Karpas-422 (cell line): ENCODE measurements around the gene MAP3K6. TPM values are rescaled to one million over a fixed set of nuclear protein-coding genes. Genes with fewer than 3 reads are reported as not detected.
A peak's percentile ranks its signal among the peaks of the same experiment; 100 is the strongest.

Source experiments
- DNase-seq: peaks from one replicate; pipeline ENCODE4 v3.0.0-alpha.2; 2015
- H2AFZ ChIP-seq: fragments of 200-600 bp; sonication (generic); 2 replicates; pipeline ENCODE4 v1.6.1; 2014; ENCODE audit warnings: antibody characterized with exemption, low read length, mixed read lengths
- H3K27ac ChIP-seq: fragments of 200-600 bp; sonication (generic); 2 replicates; pipeline ENCODE4 v1.5.1; 2014; ENCODE audit warnings: mild to moderate bottlenecking, low read length, moderate library complexity
- H3K27me3 ChIP-seq: fragments of 200-600 bp; sonication (generic); 2 replicates; pipeline ENCODE4 v1.6.1; 2014; ENCODE audit warnings: low read length, mixed read lengths
- H3K36me3 ChIP-seq: fragments of 200-600 bp; sonication (generic); 2 replicates; pipeline ENCODE4 v1.6.1; 2014; ENCODE audit warnings: low read length, mixed read lengths; ENCODE audit not compliant: insufficient read depth
- H3K4me1 ChIP-seq: fragments of 200-600 bp; sonication (generic); 2 replicates; pipeline ENCODE4 v1.6.1; 2014; ENCODE audit warnings: mild to moderate bottlenecking, low read length, mixed read lengths
- H3K4me2 ChIP-seq: fragments of 200-600 bp; sonication (generic); 2 replicates; pipeline ENCODE4 v1.6.1; 2014; ENCODE audit warnings: low read length, low read depth, mild to moderate bottlenecking; ENCODE audit not compliant: poor library complexity, severe bottlenecking
- H3K4me3 ChIP-seq: fragments of 200-600 bp; sonication (generic); 2 replicates; pipeline ENCODE4 v1.5.1; 2014; ENCODE audit warnings: mild to moderate bottlenecking, antibody characterized with exemption, low read length, mixed read lengths
- H3K79me2 ChIP-seq: fragments of 200-600 bp; sonication (generic); 2 replicates; pipeline ENCODE4 v1.6.1; 2014; ENCODE audit warnings: mild to moderate bottlenecking, low read length, mixed read lengths
- H3K9ac ChIP-seq: fragments of 200-600 bp; sonication (generic); 2 replicates; pipeline ENCODE4 v1.6.0; 2014; ENCODE audit warnings: low read length
- H3K9me2 ChIP-seq: fragments of 200-600 bp; sonication (generic), shearing (Covaris generic); replicated peaks from 2 replicates; pipeline ENCODE4 v1.6.0; 2014; ENCODE audit warnings: mild to moderate bottlenecking, low read length, moderate library complexity; ENCODE audit not compliant: insufficient read depth
- H3K9me3 ChIP-seq: fragments of 300-700, 200-600 bp; sonication (generic); 2 replicates; pipeline ENCODE4 v1.6.1; 2014; ENCODE audit warnings: low read length, mixed read lengths
- H4K20me1 ChIP-seq: fragments of 200-600 bp; sonication (generic); 2 replicates; pipeline ENCODE4 v1.6.1; 2014; ENCODE audit warnings: mild to moderate bottlenecking, antibody characterized with exemption, low read length, low read depth; ENCODE audit not compliant: insufficient read depth
- total RNA-seq: library from RNA; depleted of rRNA; stranded (reverse); fragments of >200 nt; shearing (Covaris generic); gene quantifications from 2 replicates; pipeline ENCODE4 v1.2.3, GENCODE V29; 2014; ENCODE audit warnings: low replicate concordance

Gene MAP3K6
- total RNA-seq, 1 experiment from 2014 or later = 3.0 TPM

GRCh38 chr1:27342778-27343638, 23.8 kb downstream of the MAP3K6 start:
- Histone ChIP-seq H3K27ac (peak overlapping the region; percentile 23; the same call in 1 of the 2 replicates), H3K4me3 (peak overlapping the region; percentile 74), H3K9me2 (no peaks in the 10 kb centered on the region), H4K20me1 (no peaks in the 10 kb centered on the region), H3K27me3 (no peaks in the 10 kb centered on the region), H3K4me2 (peak overlapping the region; percentile 76), H3K79me2 (no peaks in the 10 kb centered on the region), H3K9me3 (no peaks in the 10 kb centered on the region), H3K36me3 (no peaks in the 10 kb centered on the region), H2AFZ (peak overlapping the region; percentile 63; the same call in 1 of the 2 replicates), H3K4me1 (peaks cover 35% of the 10 kb centered on the region), H3K9ac (peak overlapping the region; percentile 77)
- DNase-seq = peak; percentile 74

- Histone ChIP-seq H3K9me3 (no peaks in the 10 kb centered on the region), H3K4me1 (peaks cover 35% of the 10 kb centered on the region), H3K9me2 (no peaks in the 10 kb centered on the region), H3K4me3 (peak overlapping the region; percentile 74), H3K27ac (peak overlapping the region; percentile 68), H3K9ac (peak overlapping the region; percentile 77), H3K79me2 (no peaks in the 10 kb centered on the region), H4K20me1 (no peaks in the 10 kb centered on the region), H3K36me3 (no peaks in the 10 kb centered on the region), H2AFZ (no peak overlapping the region), H3K4me2 (peak overlapping the region; percentile 76), H3K27me3 (no peaks in the 10 kb centered on the region)
- peak; percentile 64 for DNase-seq
Observed at GRCh38 chr1:27342391-27342777, 24.4 kb downstream of the MAP3K6 start.

DNA sequence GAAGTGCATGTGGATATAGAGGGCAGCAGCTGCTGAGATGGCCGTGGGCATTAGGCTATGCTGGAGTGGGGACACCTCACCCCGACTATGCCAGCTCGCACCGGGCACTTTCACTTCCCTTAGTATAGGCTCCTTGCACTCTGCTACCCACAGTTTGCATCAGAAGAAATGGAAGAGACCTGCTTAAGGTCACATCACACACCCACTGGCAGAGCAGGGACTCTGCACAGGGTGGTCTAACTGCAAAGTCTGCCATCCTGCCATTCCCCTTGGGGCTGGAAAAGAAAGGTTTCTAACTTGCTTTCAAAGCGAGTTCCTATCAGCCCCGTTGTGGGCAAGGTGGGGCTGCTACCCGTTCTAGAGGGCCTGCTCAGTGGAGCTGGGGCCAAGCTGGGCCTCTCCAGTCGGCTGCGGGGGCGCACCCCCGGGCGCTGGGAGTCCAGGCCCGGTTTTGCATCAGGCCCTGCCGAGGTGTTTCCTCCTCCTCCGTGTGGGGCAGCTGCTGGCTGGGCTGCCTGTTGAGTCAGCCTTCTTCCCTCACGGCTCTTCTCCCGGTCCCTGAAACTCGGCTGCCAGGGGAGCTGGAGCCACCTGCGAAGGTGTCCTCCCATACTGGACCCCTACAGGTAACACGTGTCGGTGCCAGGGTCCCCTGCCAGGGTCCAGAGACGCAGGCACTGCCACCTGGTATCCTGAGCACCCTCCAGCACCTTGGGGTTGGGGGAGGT, 25.1 kb downstream of the MAP3K6 start, which contains the start of gene SYTL1:
Gene SYTL1 (plus strand): TSS at position 498 of the 728 bp plus-strand sequence. CDS start 3,313 bp downstream, outside the sequence.
- H3K79me2 ChIP-seq = no peaks in the 10 kb centered on the region
- peaks cover 35% of the 10 kb centered on the region for H3K4me1 ChIP-seq
- peak; percentile 86 for DNase-seq
- no peaks in the 10 kb centered on the region for H3K27me3 ChIP-seq
- peak within 1 kb of the TSS; percentile 68 for H3K27ac ChIP-seq
- no peaks in the 10 kb centered on the region for H3K36me3 ChIP-seq
- H3K9me2 ChIP-seq = no peaks in the 10 kb centered on the region
- no peaks in the 10 kb centered on the region for H4K20me1 ChIP-seq
- H3K9ac ChIP-seq = peak within 1 kb of the TSS; percentile 77
- peak within 1 kb of the TSS; percentile 76 for H3K4me2 ChIP-seq
- no peaks in the 10 kb centered on the region for H3K9me3 ChIP-seq
- peak within 1 kb of the TSS; percentile 77; the same call in 1 of the 2 replicates for H2AFZ ChIP-seq
- peak within 1 kb of the TSS; percentile 74 for H3K4me3 ChIP-seq

- H3K9me3 ChIP-seq = no peaks in the 10 kb centered on the region
- H3K4me1 ChIP-seq = peaks cover 35% of the 10 kb centered on the region
- no peaks in the 10 kb centered on the region for H3K79me2 ChIP-seq
- no peak overlapping the region for H3K9ac ChIP-seq
- H3K4me3 ChIP-seq = no peak overlapping the region
- no peak overlapping the region for H3K27ac ChIP-seq
- no peaks in the 10 kb centered on the region for H3K9me2 ChIP-seq
- peaks cover under 1% of the 10 kb centered on the region; the same call in 1 of the 2 replicates for H3K36me3 ChIP-seq
- H2AFZ ChIP-seq = no peak overlapping the region
- H3K27me3 ChIP-seq = no peaks in the 10 kb centered on the region
- H3K4me2 ChIP-seq = no peak overlapping the region
- no peak for DNase-seq
- H4K20me1 ChIP-seq = no peaks in the 10 kb centered on the region
Observed at GRCh38 chr1:27339213-27339612, 27.5 kb downstream of the MAP3K6 start.

- Histone ChIP-seq H3K4me3 (no peak overlapping the region), H4K20me1 (no peaks in the 10 kb centered on the region), H2AFZ (no peak overlapping the region), H3K36me3 (peaks cover 5% of the 10 kb centered on the region), H3K9ac (no peak overlapping the region), H3K4me2 (no peak overlapping the region), H3K79me2 (no peaks in the 10 kb centered on the region), H3K9me2 (no peaks in the 10 kb centered on the region), H3K4me1 (peaks cover 33% of the 10 kb centered on the region), H3K27me3 (no peaks in the 10 kb centered on the region), H3K9me3 (no peaks in the 10 kb centered on the region), H3K27ac (no peak overlapping the region)
- no peak for DNase-seq
Observed at GRCh38 chr1:27338751-27339150, 28.0 kb downstream of the MAP3K6 start.

- peaks cover 13% of the 10 kb centered on the region for H3K4me1 ChIP-seq
- no peaks in the 10 kb centered on the region for H3K9me3 ChIP-seq
- no peak overlapping the region for H2AFZ ChIP-seq
- H3K79me2 ChIP-seq = no peaks in the 10 kb centered on the region
- DNase-seq = no peak
- H3K27ac ChIP-seq = no peak overlapping the region
- H3K9ac ChIP-seq = no peak overlapping the region
- no peaks in the 10 kb centered on the region for H4K20me1 ChIP-seq
- H3K27me3 ChIP-seq = no peaks in the 10 kb centered on the region
- peaks cover 7% of the 10 kb centered on the region for H3K36me3 ChIP-seq
- H3K9me2 ChIP-seq = no peaks in the 10 kb centered on the region
- no peak overlapping the region for H3K4me3 ChIP-seq
- H3K4me2 ChIP-seq = no peak overlapping the region
Observed at GRCh38 chr1:27336756-27337155, 30.0 kb downstream of the MAP3K6 start.

DNA sequence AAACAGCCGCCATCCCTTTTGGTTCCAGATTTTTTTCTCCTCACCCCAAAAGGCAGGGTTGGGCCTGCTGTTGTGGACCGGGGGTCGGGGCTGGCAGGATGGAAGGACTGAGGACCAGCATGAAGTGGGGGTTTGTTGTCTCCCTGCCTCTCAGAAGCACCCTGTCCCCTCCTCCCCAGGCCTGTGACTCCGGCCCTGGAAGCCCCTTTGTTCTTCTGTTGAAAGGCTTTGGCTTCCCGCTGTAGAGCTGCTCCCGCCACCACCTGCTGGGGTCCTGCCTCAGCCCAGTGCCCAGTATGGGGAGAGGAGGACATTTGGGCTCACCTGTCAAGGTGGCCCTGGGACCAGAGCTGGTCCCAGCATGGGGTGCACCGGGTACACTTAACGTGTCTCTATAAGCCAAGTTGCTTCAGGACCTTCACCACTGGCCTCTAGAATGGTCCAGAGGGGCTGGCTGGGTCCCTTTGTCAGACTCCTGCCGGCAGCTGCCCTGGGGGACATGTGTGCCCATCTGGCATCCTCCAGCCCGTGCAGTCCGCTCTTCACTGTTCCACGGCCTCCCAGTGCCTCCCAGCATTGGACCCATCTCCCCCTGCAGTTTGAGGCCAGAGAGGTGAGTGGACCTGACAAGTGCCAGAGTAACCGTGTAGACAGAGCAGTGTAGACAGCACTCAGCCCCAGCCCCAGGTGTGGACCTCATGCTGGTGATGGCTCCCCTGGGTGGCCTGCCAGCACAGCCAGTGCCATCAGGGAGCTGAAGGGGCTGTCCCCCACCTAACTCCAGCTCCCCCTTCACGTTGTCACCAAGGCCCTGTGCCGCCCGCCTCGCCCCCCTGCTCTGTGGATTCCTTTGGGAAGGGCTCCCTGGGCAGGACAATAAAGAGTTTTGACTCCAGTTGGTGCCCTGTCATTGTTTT, 31.0 kb downstream of the MAP3K6 start:
- peaks cover 13% of the 10 kb centered on the region for H3K36me3 ChIP-seq
- no peak overlapping the region for H3K4me3 ChIP-seq
- no peak overlapping the region for H3K27ac ChIP-seq
- no peaks in the 10 kb centered on the region for H3K9me2 ChIP-seq
- H2AFZ ChIP-seq = no peak overlapping the region
- no peak for DNase-seq
- 0 out of 2 replicates have a peak, but pooled peaks cover 2% of the 10 kb centered on the region for H3K79me2 ChIP-seq
- H3K4me2 ChIP-seq = no peak overlapping the region
- H3K4me1 ChIP-seq = peaks cover 3% of the 10 kb centered on the region
- no peak overlapping the region for H3K9ac ChIP-seq
- H3K9me3 ChIP-seq = no peaks in the 10 kb centered on the region
- no peaks in the 10 kb centered on the region for H4K20me1 ChIP-seq
- H3K27me3 ChIP-seq = no peaks in the 10 kb centered on the region
